Coronary artery (tissue), 2 donors: ENCODE data around the gene ZGPAT.

Source experiments
- DNase-seq: peaks from one replicate; pipeline ENCODE4 v3.0.0-alpha.2; 2017; ENCODE audit warnings: low spot score
- H3K27ac ChIP-seq, 2 donors: fragments of 200-600 bp; sonication (generic); one replicate each; pipeline ENCODE4 v1.5.1; 2016 to 2019
- H3K4me3 ChIP-seq: fragments of 200-600 bp; sonication (generic); 2 replicates; pipeline ENCODE4 v1.5.1; 2016; ENCODE audit warnings: mild to moderate bottlenecking, moderate library complexity
- CTCF ChIP-seq: fragments of 200-600 bp; sonication (generic); IDR thresholded peaks from one replicate; pipeline ENCODE4 v1.5.1; 2019; ENCODE audit warnings: antibody characterized with exemption

Gene ZGPAT

GRCh38 chr20:63693083-63693732 is 14.6 kb upstream of the ZGPAT start:
- H3K4me3 ChIP-seq: no peak overlapping the region
- no peak for DNase-seq
- no peak for TF ChIP-seq CTCF
- H3K27ac ChIP-seq: no peak overlapping the region

- no peak for TF ChIP-seq CTCF
- Histone ChIP-seq H3K27ac (no peak overlapping the region), H3K4me3 (no peak overlapping the region)
- DNase-seq: peak; percentile 69
These were observed 13.9 kb upstream of the ZGPAT start for GRCh38 chr20:63693733-63694583.

GRCh38 chr20:63694584-63695423 is 13.0 kb upstream of the ZGPAT start:
- DNase-seq: peak; percentile 74
- Histone ChIP-seq H3K4me3 (no peak overlapping the region), H3K27ac (peak overlapping the region in 1 of 2 donors; percentile 31)
- no peak for TF ChIP-seq CTCF

- Histone ChIP-seq H3K4me3 (no peak overlapping the region), H3K27ac (peak overlapping the region in 1 of 2 donors; percentile 56)
- DNase-seq: peak; percentile 70
- TF ChIP-seq CTCF: no peak
These were observed 12.2 kb upstream of the ZGPAT start for GRCh38 chr20:63695424-63696305.

- H3K4me3 ChIP-seq: peak overlapping the region; percentile 47
- TF ChIP-seq CTCF: no peak
- DNase-seq: no peak
- H3K27ac ChIP-seq: peak overlapping the region in 1 of 2 donors; percentile 56
These were observed 11.6 kb upstream of the ZGPAT start for GRCh38 chr20:63696306-63696627.

- no peak for TF ChIP-seq CTCF
- DNase-seq: peak; percentile 73
- peak within 1 kb of the TSS in 1 of 2 donors; percentile 56 for H3K27ac ChIP-seq
These were observed 11.0 kb upstream of the ZGPAT start, which contains the start of gene TNFRSF6B for GRCh38 chr20:63696628-63697356. Gene TNFRSF6B, plus strand, starts transcription at chr20:63696652. Its CDS starts 116 bp downstream, at chr20:63696768.

More at GRCh38 chr20:63696628-63697356, 11.0 kb upstream of the ZGPAT start, which contains the start of gene TNFRSF6B:
- H3K4me3 ChIP-seq: peak within 1 kb of the TSS; percentile 47
